Retinal pigment epithelial cell (primary cell): ENCODE data around the gene PSAP.
A peak's percentile ranks its signal among the peaks of the same experiment; 100 is the strongest.

Source experiments
- DNase-seq: peaks from one replicate; pipeline ENCODE4 v3.0.0-alpha.2; 2010; ENCODE audit warnings: low read depth
- H3K4me3 ChIP-seq: 2 replicates; pipeline ENCODE4 v1.5.1; 2011; ENCODE audit warnings: mild to moderate bottlenecking, low read length, control low read depth, moderate library complexity
- TF ChIP-seq, protein P1 (sequence below): conservative IDR thresholded peaks from 2 replicates; pipeline ENCODE4 v1.5.1; 2011; ENCODE audit warnings: low read depth, low read length, control low read depth, inconsistent platforms

The PSAP gene

DNA sequence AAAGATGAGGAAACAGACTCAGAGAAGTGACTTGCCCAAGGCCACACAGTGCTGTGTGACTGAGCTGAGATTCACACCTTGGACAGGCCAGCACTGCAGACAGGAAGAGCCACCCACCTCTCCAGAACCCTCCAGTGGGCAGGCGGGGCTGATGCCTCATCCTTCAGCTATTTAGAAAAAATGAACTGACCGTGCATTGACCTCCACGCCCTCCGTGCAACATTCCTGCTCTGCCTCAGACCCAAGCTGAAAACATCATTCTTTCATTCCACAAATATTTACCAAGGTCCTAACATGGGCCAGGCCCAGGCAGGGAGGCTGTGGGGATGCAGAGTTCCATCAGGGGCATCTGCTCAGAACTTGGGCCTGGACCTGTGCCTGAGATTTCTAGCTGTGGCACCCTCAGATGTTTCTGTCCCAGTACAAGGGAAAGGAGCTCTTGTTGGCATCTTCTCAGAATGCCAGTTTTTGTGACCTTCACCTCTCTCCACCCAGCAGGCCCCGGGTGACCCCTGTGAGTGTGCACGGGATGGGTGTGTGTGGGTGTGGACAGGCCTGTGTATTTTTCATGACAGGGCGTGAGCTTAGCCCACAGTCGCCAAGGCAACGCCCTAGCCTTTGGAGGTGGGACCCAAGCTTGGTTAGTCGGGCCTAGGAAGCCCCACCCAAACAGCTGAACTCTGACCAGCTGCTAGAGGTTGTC is 84.2 kb downstream of the PSAP start:
- H3K4me3 ChIP-seq = no peak overlapping the region
- peak; percentile 87 for DNase-seq
- TF ChIP-seq, protein P1, sequence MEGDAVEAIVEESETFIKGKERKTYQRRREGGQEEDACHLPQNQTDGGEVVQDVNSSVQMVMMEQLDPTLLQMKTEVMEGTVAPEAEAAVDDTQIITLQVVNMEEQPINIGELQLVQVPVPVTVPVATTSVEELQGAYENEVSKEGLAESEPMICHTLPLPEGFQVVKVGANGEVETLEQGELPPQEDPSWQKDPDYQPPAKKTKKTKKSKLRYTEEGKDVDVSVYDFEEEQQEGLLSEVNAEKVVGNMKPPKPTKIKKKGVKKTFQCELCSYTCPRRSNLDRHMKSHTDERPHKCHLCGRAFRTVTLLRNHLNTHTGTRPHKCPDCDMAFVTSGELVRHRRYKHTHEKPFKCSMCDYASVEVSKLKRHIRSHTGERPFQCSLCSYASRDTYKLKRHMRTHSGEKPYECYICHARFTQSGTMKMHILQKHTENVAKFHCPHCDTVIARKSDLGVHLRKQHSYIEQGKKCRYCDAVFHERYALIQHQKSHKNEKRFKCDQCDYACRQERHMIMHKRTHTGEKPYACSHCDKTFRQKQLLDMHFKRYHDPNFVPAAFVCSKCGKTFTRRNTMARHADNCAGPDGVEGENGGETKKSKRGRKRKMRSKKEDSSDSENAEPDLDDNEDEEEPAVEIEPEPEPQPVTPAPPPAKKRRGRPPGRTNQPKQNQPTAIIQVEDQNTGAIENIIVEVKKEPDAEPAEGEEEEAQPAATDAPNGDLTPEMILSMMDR = no peak
